Stimulated activated CD4-positive, alpha-beta T cell treated with anti-CD3 and anti-CD28 coated beads, Interleukin-2, amount 100 ng/mL, for 48 hours (primary cell): Measurements from ENCODE around the gene UGT1A5.

Source experiments
- DNase-seq, 2 donors: peaks; one replicate each; pipeline ENCODE4 v3.0.0-alpha.2; 2020

UGT1A5 gene

DNA sequence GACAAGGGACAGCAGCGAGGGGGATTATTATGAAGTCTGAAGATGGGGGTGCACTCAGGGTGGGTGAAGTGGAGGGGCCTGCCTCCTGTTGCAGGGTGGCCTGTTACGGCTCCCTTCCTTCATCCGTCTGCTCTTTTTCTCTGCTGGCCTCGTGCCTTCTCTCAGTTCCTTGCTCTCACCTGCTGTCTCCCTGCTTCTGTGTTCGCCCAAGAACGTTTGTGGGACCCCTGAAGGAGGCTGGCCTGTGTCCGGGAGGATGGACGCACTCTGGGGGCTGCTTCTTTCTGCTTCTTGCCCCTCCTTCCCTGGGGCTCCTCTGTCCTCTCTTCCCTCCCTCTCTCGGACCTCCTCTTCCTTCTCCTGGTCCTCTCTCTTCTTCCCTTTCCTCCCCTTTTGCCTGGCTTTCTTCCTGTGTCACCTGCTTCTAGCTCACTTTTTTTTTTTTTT lies 79.2 kb downstream of the UGT1A5 start:
- no peak for DNase-seq

DNA sequence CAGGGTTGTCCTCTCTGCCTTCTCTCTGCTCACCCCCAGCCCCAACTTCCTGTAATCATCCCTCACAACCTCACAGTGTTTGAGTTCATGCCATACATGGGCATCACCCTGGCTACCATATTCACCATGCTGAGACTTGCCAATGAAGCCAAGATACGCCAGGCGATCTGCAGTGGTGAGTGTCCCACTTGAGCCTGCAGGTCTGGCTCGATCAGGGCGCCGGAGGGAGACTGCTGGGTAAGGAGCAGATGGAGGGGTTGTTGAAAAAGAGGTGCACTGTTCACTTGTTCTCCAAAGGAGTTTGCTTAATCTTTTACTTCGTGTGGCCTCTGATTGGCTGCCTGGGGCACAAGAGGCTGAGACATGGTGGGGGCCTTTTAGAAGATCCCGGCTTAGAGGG lies 80.0 kb downstream of the UGT1A5 start:
- no peak for DNase-seq

DNA sequence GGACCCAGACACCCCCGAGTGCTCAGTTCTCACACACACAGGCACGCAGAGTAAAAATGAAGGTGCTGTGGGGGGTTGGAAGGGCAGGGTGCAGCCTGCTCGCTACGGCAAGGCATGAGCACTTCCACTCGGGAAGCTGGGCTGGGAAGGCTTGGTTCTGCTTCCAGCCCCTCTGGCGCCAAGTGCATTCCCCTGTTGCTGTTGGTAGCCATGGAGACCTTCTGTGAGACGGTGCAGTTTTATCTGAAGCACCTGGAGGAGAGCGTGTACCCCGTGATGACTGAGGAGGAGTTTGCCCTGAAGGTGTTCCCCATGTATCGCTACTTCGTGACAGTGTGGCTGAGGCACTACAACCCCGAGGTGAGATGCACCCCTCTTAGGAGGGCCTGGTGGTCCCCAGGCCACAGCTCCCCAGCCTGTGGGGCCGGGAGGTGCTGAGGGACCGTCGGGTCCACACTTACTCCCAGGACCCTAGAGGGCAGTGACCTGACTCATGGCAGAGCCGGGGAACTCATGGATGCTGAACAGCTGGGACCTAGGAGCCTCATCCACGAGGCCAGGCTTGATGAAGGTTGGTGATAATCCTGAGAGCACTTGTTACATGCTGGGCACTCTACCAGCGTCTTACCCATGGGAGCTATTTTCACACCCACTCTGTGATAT lies 80.9 kb downstream of the UGT1A5 start:
- DNase-seq, result no peak

DNA sequence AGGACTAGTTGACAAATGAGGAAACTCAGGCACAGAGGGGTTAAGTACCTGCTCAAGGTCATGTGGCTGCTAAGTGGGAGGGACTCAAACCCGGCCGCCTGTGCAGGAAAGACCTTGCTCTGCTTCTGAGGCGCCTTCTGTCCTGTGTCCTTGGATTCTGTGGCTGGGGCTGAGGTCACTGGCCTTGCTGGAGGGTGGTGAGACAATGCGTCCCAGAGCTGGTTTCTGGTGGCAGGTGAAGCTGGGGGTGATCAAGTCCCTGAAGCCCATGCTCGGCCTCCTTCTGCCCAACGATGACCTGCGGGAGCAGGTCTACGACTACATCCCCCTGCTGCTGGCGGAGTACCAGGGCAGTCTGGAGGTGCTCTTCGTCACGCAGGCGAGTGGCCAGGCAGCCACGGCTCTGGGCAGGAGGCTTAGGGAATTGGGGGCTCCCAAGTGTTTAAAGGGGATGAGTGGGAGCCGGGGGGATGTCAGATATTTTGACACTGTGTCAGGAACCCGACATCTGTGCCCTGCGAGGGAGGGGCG lies 81.5 kb downstream of the UGT1A5 start:
- DNase-seq, result no peak

DNA sequence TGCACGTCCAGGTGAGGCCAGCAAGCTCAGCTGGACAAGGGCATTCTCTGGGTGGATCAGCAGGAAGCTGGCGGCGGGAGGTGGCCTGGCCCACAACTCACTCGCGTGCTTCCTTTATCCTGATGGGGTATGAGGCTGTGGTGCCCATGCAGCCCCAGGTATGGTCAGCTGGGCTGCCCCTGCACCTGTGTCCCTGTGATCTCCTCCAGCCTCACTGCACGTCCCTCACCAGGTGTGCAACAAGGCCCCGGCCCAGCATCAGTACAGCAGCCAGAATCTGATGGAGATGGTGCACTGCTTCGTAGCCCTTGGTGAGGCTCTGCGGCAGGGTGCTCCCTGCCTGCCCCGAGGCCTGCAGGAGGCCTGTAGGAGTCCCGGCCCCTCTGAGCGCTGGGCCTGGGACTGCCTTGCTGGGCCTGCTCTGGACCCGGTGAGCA lies 83.0 kb downstream of the UGT1A5 start:
- DNase-seq, result no peak

DNA sequence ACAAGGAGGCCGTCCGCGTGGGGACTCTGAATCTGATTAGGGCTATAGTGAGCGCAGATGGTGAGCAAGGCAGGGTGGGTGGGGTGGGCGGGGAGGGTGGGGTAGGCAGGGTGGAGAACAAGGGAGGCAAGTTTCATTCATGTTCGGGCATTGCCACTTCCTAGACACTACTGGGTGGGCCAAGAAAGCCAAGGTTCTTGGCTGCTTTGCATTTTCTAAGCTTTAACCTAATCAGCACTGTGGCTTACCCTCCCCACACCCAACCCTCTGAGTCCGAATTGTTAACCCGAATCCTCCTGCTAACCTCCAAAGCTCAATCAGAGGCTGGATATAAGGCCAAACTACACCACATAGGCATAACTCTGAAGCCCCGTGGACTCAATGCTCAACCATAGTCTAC lies 83.5 kb downstream of the UGT1A5 start:
- no peak for DNase-seq

DNA sequence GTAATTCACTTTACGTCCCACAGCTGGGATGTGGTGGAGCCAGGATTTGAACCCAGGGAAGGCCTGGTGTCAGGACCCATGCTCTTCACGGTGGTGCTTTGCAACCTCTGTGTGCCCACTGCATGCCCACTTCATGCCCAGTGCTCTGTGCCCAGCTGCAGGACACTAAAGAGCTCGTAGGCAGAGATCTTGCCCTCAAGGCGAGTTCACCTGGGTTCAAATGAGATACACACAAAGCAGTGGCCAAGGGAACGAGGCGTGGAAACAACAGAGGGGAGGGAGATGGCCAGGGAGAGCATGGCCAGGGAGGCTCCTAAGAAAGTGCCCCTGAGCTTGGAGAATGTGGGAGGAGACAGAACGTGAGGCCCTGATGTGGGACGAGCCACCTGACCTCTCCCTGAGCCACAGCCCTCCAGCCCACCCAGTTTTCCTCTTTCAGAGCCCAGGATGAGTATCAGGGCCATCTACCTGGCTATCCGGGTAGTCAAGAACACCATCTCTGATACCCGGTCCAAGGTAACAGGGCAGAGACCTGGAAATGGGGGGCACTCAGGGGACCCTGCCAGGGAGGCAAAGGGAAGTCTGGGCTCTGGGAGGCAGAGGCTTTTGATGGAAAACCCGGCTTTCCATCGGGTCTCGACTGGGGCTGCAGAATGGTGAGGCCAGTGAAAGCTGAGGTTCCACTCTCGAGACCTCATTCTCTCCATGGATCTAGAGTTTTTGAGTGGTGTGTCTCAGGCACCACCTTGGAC lies 85.8 kb downstream of the UGT1A5 start:
- DNase-seq, result no peak

DNA sequence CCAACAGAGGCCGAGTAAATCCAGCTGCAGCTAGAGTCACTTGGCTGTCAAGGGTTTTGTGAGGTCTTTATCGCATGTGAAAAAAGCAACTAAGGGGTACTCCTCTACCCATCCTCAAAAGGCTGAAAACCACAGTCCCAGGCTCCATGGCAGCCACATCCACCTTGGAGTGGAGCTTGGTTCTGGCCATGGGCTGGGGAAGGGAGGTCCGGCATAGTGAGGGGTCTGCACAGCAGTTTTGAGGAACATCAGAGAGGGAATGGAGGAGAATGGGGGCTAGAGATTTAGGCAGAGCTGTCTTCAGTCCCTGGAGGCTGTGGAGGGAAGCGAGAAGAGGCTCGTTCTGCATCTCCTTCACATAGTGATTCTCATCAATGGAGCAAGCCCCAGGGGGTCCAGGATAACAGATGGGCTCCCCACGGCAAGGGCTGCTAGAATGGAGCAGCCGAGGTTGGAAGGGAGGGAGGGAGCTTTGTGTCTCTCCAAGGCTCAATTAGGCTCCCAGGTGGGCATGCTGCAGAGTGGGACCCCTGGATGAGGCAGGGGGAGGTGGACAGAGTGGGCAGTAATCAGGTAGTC lies 86.5 kb downstream of the UGT1A5 start:
- no peak for DNase-seq

DNA sequence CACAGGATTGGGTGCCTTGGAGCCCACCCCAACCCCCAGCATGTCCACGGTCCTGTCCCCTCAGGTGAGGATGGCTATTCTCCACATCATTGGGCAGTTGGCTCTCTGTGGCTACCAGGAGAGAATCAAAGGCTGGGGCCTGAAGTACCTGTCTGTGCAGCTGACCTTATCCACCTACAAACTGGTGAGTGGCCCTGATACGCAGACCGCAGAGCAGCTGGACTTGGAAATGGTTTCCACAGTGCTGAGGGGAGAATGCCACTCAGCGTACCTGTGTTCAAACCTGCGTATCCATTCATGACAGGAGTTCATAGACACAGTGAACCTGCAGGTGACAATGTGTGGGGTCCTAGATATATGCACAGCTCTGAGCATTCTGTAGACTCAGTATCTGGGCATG lies 87.0 kb downstream of the UGT1A5 start:
- no peak for DNase-seq

DNA sequence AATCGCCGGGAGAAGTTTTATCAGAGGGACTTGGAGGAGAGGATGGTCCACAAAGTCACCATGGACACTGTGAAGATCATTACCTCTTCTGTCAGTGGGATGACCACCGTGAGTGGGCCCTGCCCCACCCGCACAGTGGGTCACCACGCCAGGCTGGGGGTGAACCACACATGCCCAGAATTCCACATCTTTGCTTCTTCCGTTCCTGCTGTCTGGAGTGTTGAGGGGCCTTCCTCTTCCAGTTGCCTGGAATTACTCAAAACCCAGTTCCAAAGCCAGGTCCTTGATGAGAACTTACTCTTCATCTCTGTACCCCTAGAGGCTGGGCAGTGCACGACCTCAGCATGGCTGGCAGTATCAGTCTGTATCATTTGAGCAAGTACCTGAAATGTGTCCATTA lies 87.5 kb downstream of the UGT1A5 start:
- DNase-seq, result no peak

DNA sequence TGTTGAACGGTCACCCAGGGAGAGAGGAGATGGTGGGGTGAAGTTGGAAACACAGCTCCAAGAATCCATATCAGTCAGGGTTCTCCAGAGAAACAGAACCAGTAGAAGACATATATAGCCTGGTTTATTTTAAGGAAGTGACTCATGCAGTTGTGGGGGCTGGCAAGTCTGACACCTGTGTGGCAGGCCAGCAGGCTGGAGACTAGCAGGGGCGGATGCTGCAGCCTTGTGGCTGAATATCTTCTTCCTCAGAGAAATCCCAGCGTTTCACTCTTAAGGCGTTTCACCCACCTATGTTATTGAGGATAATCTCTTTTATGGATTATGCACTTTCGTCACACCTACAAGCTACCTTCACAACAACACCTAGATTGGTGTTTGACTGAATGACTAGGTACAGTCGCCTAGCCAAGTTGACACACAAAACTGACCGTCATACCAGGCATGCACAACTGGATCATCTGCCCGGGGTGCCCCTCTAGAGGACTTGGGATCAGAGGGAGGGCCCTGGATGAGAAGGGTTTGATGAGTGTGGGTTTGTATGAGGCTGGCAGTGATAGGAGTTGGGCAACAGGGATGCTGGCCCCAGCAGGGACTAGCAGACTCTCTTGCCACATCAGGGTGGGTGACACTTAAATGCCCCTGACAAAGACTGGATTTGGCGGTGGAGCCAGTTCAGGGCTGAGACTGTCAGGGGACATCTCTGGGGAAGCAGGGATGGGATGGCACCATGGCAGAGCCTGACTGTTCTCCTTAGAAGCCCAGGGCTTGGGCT lies 88.8 kb downstream of the UGT1A5 start:
- no peak for DNase-seq

DNA sequence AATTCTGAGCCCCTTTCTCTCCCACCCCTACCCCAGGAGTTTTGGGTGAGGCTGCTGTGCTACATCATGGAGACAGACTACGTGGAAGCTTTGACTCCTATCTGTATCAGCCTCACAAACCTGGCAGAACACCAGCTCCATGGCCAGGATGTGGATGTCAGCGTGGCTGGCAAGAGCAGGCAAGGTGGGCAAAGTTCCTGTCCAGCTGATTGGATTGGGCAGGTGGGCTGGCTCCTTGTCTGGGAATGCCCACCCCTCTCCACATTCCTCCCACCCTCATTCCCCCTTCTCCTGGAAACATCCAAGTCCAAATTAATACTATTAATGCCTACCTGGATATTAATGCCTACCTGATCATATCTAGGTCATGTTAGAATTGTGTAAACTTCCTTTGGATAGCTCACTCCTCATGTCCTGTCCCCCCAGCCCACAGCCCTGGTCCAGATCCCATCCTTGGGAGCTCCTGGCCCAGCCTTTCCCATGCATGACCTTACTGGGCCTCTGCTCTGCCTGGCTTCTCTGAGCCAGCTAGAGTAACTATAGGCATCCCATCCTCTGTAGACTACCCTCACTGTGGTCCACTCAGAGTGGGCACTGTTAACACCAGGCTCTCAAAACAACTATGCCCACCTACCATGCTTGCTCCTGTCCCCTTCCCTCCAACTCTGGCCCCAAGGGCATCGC lies 89.6 kb downstream of the UGT1A5 start:
- no peak for DNase-seq

DNA sequence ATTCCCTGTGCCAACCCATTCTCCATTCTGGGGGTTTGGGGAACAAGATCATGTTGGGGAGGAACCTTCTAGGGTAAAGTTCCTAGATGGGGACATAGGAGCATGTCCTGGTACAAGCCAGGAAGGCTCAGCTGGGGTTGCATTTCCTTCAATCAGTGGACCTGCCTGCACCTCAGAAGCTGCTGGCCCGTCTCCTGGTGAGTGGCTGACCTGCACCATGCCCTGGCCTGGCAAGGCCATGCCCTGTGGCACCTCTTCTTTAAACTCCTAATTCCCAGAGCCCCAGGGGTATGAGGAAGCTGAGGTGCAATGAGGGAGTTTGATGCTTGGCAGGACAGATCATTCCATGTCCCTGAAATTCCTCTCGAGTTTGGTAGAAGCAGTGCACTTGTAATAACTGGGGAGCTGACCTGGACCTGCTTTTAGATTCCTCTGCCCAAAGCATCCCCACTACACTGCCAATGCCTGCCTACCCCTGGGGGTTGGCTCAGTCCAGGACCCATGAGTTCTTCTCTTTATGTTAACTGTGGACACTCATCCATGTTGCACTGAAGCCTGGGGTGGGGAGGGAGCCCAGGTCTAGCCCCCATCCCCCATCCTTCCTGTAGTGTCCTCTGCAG lies 90.7 kb downstream of the UGT1A5 start:
- DNase-seq, result no peak

DNA sequence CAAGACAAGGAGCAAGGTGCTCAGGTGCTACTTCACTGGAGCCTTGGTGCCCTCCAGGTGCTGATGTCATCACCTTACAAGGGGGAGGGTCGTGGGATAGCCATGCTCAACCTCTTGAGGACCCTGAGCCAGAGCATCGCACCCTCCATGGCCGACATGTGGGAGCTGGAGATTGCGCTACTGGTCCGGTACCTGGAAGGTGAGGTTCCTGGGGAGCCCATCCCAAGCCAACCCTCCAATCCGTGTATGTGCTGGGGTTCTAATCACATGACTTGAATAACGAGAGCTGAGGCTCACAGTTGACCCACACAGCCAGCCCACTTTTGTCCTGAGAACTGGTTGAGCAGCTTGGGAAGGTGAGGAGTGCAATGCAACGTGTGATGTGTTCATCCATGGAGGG lies 91.3 kb downstream of the UGT1A5 start:
- DNase-seq, result no peak

DNA sequence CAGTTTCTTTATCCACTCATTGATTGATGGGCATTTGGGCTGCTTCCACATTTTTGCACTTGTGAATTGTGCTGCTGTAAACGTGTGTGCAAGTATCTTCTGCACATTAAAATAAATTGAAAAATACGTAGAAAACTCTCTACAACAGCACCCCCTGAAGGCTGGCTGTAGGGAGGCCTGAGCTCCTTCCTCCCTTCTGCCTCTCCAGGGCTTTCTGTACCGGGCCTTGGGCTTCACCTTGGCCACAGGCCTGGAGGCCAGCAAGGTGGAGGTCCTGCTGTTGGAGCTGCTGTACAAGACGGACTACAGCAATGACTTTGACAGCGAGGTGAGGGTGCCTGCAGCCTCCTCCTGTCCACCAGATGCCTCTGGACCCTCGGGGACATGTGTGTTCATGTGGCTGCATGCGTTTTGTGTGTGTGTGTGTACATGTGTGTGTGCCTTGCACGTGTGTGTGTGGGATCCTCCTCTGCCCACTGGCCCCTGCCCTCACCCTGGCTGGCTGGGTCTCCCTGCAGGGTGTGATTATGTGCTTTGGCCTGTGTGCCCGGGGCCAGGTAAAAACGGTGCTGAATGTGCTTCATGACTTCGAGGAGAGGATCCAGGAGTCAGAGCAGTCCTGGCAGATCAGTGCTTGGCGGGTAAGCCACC lies 94.6 kb downstream of the UGT1A5 start:
- DNase-seq, result no peak

DNA sequence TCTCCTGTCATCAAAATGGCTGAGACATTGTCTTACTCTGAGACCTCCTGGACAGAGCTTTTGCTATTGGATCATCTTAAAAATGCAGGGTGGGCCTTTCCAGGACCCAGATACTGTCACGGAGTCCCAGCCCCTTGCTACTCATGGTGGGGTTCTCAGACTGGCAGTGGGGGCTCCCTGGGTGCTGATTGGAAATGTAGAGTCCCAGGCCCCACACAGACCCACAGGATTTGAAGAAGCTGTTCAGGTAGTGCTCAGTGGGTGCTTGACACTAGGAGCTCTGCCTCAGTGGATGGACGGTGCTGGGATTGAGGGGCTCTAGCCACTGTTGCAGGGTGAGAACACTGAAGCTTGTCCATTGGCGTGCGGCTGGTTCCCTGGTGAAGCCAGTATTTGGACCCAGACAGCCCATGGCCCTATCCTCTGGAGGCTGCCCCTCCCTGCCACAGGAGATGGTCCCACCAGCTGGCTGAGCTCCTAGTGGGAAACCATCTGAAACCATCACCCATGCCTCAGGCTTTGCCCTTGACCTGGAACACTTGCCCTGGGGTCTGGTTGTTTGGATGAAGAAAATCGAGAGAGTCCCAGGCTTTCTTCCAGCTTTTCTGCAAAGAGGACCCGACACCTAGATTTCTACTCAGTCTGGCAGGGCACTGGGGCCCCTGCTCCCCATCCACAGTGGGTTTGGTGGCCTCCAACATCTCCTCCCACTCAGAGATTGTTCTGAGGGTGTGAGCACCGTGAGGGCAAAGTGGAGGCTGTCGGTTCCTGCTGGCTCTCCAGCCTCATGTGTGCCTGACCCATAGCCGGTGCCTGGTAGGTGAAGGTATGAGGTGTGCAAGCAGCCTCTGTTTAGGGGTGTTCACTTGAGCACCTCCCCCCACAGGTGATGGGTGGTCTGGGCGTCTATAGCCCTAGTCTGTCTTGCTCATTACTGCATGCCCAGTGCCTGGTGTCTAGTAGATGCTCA lies 95.5 kb downstream of the UGT1A5 start:
- no peak for DNase-seq

DNA sequence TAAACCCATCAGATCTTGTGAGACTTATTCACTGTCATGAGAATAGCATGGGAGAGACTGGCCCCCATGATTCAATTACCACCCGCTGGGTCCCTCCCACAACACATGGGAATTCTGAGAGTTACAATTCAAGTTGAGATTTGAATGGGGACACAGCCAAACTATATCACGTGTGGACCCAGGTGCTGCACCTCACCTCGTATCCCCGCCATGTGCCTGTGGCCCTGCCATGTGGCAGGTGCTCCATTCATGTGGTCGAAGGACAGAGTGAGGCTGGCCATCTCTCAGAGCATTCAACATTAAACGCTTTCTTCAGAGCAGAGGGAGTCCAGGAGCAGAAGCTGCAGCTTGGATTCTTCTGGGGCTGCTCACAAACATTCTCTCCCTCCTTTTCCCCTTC lies 97.7 kb downstream of the UGT1A5 start:
- DNase-seq, result no peak

DNA sequence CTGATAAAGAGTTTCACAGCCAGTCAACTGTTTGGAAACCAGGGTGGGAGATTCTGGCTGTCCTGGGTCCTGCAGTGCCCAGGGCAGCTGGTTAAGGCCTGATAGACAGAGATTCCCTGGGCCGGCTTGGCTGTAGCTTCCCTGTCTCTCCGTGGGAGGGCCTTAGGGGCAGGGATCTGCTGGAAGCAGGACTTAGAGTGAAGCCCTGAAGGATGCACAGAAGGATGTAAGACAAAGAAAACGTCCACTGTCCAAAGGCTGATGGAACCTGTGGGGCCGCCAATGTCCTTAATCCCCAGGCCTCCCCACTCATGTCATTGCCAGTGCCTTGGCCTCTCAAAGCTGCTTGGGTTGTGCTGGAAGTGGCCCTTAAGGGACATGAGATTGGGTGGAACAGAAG lies 98.4 kb downstream of the UGT1A5 start:
- no peak for DNase-seq

DNA sequence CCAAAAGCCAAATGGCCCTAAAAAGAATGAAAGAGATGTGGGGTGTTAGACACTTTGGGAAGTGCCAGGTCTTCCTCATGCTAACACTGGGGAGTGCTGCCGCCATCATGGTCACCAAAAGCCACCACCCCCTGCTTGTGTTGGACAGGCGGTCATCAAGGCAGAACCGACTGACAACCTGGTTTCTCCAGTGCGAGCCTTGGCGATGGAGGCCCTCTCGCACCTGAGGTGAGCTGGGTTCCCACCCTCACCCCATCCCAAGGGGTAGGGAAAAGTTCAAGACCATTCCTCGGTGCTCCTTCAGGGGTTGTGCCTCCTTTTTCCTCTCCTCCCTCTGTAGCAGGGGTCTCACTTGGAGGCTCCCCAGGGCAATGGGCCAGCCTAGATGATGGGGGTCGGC lies 99.0 kb downstream of the UGT1A5 start:
- no peak for DNase-seq
